Adrenal gland (tissue), 5 donors: ENCODE results near the gene ANKRD44.

Source experiments
- CTCF ChIP-seq, 6 experiments: fragments of 450-650 bp in 4 of 6; fragments of 200-600 bp in 2 of 6; sonication (generic) in 1 of 6; IDR thresholded peaks; 1 replicate in 5 of 6; 2 replicates in 1 of 6; pipeline versions ENCODE4 v1.5.1 to v1.8.0; 2016 to 2021; ENCODE audit warnings: antibody characterized with exemption in 6 of 6, mild to moderate bottlenecking in 2 of 6, moderate library complexity in 1 of 6
- POLR2A ChIP-seq, 2 donors: fragments of 450-650 bp; IDR thresholded peaks; one replicate each; pipeline ENCODE4 v1.6.1; 2017; ENCODE audit warnings: antibody characterized with exemption in 2 of 2, mild to moderate bottlenecking in 2 of 2, moderate library complexity in 1 of 2
- donor health status: DM: no; HTN: no; CAD: no.

DNA sequence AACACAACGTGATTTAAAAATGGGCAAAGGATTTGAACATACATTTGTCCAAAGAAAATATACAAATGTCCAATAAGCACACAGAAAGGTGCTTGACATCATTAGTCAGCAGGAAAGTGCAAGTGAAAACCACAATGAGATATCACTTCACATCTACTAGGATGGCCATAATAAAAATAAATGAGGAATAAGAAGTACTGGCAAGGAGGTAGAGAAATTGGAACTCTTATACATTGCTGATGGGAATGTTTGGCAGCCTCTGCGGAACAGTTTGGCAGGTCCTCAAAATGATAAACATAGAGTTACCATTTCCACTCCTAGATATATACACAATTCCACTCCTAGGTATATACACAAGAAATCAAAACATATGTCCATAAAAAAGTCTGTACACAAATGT lies 333.1 kb downstream of the ANKRD44 start:
- no peak for TF ChIP-seq POLR2A (IDR thresholded peaks at IDR 0.05)
- TF ChIP-seq CTCF (IDR thresholded peaks at IDR 0.05): no peak
